Upper lobe of right lung (tissue), 1 donor: Measurements from ENCODE around the gene CD46. TPM values are rescaled to one million over a fixed set of nuclear protein-coding genes. Genes with fewer than 3 reads are reported as not detected.
A peak's percentile ranks its signal among the peaks of the same experiment; 100 is the strongest.

ENCODE experiments used
- ATAC-seq: fragments of 200-7000 bp; cut with Tn5 transposase; one replicate; pipeline ENCODE4 v1.9.1; 2020; ENCODE audit warnings: mild to moderate bottlenecking, moderate library complexity
- DNase-seq: peaks from one replicate; pipeline ENCODE4 v3.0.0-alpha.2; 2020
- H3K27ac ChIP-seq: fragments of 200-600 bp; one replicate; pipeline ENCODE4 v1.8.0; 2022
- H3K27me3 ChIP-seq: fragments of 200-600 bp; one replicate; pipeline ENCODE4 v1.8.0; 2022; ENCODE audit warnings: mild to moderate bottlenecking
- H3K36me3 ChIP-seq: fragments of 200-600 bp; one replicate; pipeline ENCODE4 v1.8.0; 2022
- H3K4me1 ChIP-seq: fragments of 200-600 bp; one replicate; pipeline ENCODE4 v1.8.0; 2022
- H3K4me3 ChIP-seq: fragments of 200-600 bp; one replicate; pipeline ENCODE4 v1.8.0; 2022; ENCODE audit warnings: mild to moderate bottlenecking
- H3K9me3 ChIP-seq: fragments of 200-600 bp; one replicate; pipeline ENCODE4 v1.8.0; 2022
- intact Hi-C: fragments of 100-400 bp; cut with DNase I; formaldehyde crosslinking; loops from one replicate; pipeline ENCODE4 v1.11.0; 2022
- total RNA-seq: library from RNA; stranded (reverse); fragmentation: NEBNext Ultra II Directional; extraction: Animal tissue kit (Norgen Biotek cat#: 25700); gene quantifications from one replicate; pipeline ENCODE4 v1.2.1, GENCODE V29; 2021
- TF ChIP-seq, protein P1 (sequence below): fragments of 200-600 bp; IDR thresholded peaks from one replicate; pipeline ENCODE4 v1.8.0; 2022; ENCODE audit warnings: antibody characterized with exemption
- donor health status: DM: no; HTN: yes; CAD: no; lungs with severe emphysema.

The CD46 gene
- total RNA-seq, 1 donor from 2014 or later, result 335 TPM

DNA sequence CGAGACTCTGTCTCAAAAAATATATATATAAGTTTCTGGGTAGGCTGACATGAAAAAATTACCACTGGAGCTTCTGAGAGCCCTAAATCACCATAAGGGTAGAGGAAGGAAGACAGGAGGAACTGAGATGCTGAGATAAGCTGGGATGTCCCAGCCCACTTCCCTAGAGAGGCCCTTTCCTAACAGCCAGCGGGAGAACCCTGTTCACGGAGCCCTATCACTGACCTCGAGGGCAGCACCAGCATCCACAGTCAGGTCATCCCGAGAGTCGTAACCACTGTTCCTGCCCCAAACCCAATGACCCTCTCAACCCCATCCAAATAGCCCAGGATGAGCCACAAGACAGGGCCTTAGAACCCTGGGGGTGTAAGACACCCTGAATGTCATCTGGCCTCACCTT is 81.5 kb downstream of the CD46 start:
- TF ChIP-seq, protein P1, sequence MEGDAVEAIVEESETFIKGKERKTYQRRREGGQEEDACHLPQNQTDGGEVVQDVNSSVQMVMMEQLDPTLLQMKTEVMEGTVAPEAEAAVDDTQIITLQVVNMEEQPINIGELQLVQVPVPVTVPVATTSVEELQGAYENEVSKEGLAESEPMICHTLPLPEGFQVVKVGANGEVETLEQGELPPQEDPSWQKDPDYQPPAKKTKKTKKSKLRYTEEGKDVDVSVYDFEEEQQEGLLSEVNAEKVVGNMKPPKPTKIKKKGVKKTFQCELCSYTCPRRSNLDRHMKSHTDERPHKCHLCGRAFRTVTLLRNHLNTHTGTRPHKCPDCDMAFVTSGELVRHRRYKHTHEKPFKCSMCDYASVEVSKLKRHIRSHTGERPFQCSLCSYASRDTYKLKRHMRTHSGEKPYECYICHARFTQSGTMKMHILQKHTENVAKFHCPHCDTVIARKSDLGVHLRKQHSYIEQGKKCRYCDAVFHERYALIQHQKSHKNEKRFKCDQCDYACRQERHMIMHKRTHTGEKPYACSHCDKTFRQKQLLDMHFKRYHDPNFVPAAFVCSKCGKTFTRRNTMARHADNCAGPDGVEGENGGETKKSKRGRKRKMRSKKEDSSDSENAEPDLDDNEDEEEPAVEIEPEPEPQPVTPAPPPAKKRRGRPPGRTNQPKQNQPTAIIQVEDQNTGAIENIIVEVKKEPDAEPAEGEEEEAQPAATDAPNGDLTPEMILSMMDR, result no peak
- Histone ChIP-seq H3K9me3 (no peaks in the 10 kb centered on the region), H3K36me3 (peaks cover 5% of the 10 kb centered on the region), H3K4me3 (no peak overlapping the region), H3K27ac (peak overlapping the region; percentile 12), H3K27me3 (no peaks in the 10 kb centered on the region), H3K4me1 (peaks cover 60% of the 10 kb centered on the region)
- ATAC-seq, result peak; percentile 37
- intact Hi-C loops, result loop anchor here (5.0 kb wide), 1 partner anchor 34 kb away; no protein-coding TSS in a partner anchor
- DNase-seq, result no peak

DNA sequence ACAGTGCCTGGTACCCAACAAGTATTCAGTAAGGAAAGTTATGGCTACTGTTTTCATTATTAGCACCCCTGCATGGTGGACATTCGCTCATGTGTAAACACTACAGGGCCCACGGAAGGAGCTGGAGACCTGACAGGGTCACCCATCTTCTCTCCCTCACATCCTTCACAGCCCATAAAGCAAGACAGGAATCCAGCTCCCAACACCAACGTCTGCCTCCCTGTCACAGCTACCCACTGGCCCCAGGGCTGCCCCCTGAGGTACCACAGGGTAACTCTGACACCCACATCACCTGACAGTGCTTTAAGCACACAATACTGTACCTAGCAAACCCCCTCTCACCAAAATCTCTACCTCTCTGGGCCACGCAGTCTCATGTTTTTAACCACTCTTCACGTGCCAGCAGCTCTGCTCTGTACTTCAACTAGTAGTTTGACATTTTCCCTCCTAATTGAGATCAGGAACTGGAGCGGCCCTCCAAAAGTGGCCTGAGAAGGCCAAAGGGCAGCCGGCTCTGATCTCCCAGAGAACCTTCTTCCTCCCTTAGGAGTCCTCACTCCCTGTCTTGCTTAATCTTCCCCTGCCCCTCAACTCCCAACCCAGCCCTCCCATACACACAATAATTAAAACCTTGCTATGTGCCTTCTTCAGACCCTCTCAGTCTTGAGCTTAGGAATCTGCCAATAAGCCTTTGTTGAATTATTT is 82.3 kb downstream of the CD46 start:
- DNase-seq (no peak), ATAC-seq (no peak)
- Histone ChIP-seq H3K36me3 (peaks cover 5% of the 10 kb centered on the region), H3K9me3 (no peaks in the 10 kb centered on the region), H3K27me3 (no peaks in the 10 kb centered on the region), H3K4me1 (peaks cover 63% of the 10 kb centered on the region), H3K27ac (no peak overlapping the region), H3K4me3 (no peak overlapping the region)
- TF ChIP-seq, protein P1, result no peak
- intact Hi-C loops, result loop anchor here (5.0 kb wide), 1 partner anchor 33 kb away; no protein-coding TSS in a partner anchor

DNA sequence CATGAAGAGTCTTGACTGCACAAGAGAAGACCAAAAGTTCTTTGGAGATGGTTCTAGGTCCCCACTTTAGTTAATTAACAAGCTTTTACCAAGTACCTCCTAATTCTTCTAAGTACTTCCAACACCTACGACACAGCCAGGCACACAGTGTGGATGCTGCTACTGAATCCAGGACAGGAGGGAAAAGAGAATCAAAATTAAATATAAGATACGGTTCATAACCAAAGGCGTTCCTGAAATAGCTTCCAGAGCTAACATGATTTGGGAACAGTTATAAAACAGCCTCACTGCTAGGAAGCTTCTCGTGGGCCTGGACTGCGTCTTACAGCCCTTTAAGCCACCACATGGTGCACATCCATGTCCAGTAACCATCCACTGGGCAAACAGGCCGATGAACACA is 84.1 kb downstream of the CD46 start:
- Histone ChIP-seq H3K36me3 (peaks cover 9% of the 10 kb centered on the region), H3K27me3 (no peaks in the 10 kb centered on the region), H3K9me3 (no peaks in the 10 kb centered on the region), H3K4me3 (no peak overlapping the region), H3K27ac (no peak overlapping the region), H3K4me1 (peaks cover 57% of the 10 kb centered on the region)
- DNase-seq (no peak), ATAC-seq (no peak)
- intact Hi-C loops, result no loop called here
- TF ChIP-seq, protein P1, result no peak

DNA sequence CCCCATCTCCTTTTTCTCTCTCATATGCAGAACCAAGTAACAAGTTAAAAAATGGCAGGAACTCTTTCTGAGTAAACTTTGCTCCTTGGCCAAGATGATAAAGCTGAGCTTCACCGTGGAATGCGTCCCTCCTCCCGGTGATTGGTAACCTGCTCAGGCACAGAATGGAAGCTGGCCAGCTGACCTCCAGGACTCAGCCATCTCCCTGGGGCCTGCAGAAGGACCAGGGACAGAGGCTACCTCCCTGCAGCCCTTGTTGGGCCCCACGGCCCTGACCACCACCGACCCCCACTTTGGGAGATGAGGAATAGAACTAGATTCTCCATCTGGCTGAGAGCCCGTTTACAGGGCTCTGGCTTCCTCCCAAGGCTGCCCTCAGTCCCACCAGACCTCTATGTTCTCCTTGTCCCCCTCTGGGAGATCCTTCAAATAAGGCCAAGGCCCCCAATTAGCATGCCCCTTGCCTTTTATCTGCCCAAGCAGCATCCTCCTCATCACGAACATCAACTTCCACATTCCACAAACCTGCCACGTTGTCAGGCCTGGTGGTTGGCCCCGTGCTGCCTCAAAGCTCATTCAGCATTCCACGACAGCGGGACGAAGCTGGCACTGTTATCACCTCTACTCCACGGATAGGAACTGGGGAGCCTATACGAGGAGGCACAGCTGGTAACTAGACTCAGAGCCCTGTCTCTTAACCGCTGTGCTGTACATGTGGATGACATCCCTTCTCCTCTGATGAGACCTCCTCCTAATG is 84.9 kb downstream of the CD46 start:
- H3K36me3 ChIP-seq, result peaks cover 9% of the 10 kb centered on the region
- no peaks in the 10 kb centered on the region for H3K27me3 ChIP-seq
- DNase-seq, result no peak
- no peak overlapping the region for H3K4me3 ChIP-seq
- intact Hi-C loops, result no loop called here
- no peak for ATAC-seq
- TF ChIP-seq, protein P1, result no peak
- peaks cover 52% of the 10 kb centered on the region for H3K4me1 ChIP-seq
- H3K9me3 ChIP-seq, result no peaks in the 10 kb centered on the region
- no peak overlapping the region for H3K27ac ChIP-seq

DNA sequence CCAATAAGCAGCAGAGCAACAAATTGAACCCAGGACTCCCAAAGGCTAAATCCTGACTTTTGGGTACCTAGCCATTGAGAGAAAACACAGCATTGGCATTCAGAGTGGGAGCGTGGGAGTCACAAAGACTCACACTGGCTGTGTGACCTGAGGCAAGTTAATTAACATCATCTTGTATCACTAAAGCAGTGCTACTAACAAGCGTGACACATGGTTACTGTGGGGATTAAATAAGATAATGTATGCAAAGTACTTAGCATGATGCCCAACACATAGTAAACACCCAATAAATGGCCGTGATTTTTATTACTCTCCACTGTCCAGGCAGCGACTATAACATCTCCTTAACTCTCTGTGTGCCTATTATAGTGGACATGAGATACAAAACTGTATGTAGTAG is 85.8 kb downstream of the CD46 start:
- H3K27ac ChIP-seq, result no peak overlapping the region

More for the DNA sequence above, 85.8 kb downstream of the CD46 start:
- no peaks in the 10 kb centered on the region for H3K27me3 ChIP-seq
- no peak overlapping the region for H3K4me3 ChIP-seq
- no peak for ATAC-seq
- no peaks in the 10 kb centered on the region for H3K9me3 ChIP-seq
- H3K4me1 ChIP-seq, result peaks cover 50% of the 10 kb centered on the region
- peaks cover 9% of the 10 kb centered on the region for H3K36me3 ChIP-seq
- intact Hi-C loops, result no loop called here
- no peak for DNase-seq
- TF ChIP-seq, protein P1, result no peak
